K562 (cell line): Measurements from ENCODE around the gene ODF4. TPM values are rescaled to one million over a fixed set of nuclear protein-coding genes. Genes with fewer than 3 reads are reported as not detected.
A peak's percentile ranks its signal among the peaks of the same experiment; 100 is the strongest.

ENCODE experiments used
- ATAC-seq: fragments of 200-7000 bp; cut with Tn5 transposase; 3 replicates; pipeline ENCODE4 v1.9.1; 2020; ENCODE audit warnings: moderate library complexity
- BruUV-seq: library from RNA; stranded (reverse); fragments of 400-500 nt; replicated peaks from 2 replicates; lab custom pipeline; 2021; lab: Mats Ljungman, UMichigan
- CTCF ChIA-PET: fragments of 300-600 bp; formaldehyde crosslinking; extraction: SDS; loops from one replicate; lab custom pipeline; 2021; ENCODE audit warnings: low intra/inter-chr PET ratio; lab: Yijun Ruan, JAX
- POLR2A ChIA-PET: fragments of 300-600, 350-650 bp; sonication (Branson Sonifier 250); formaldehyde crosslinking; extraction: SDS; loops from one replicate; lab custom pipeline; 2021; ENCODE audit warnings: antibody characterized with exemption, inconsistent platforms; lab: Yijun Ruan, JAX
- DNase-seq, 4 experiments: peaks; one replicate each; pipeline versions ENCODE4 v3.0.0 to v3.0.0-alpha.2; 2011 to 2018; ENCODE audit warnings: low spot score in 3 of 4, mixed read lengths in 3 of 4; ENCODE audit errors: extremely low read depth in 1 of 4
- FAIRE-seq: peaks from 2 replicates; lab custom pipeline; 2011; peaks lifted over from hg19 to GRCh38; lab: Jason Lieb, UNC
- H2AFZ ChIP-seq: 2 replicates; pipeline ENCODE4 v1.6.0; 2011; ENCODE audit warnings: low read depth, low read length, control low read depth, inconsistent platforms
- H3K27ac ChIP-seq: fragments of 200-600 bp; 3 replicates; pipeline ENCODE4 v1.8.0; 2011; ENCODE audit warnings: low read depth, mild to moderate bottlenecking, control low read depth, inconsistent platforms, low read length, moderate library complexity, mixed read lengths; ENCODE audit errors: extremely low read depth
- H3K27me3 ChIP-seq, 2 experiments: fragments of 300-600 bp in 1 of 2; 2 replicates in 1 of 2; 3 replicates in 1 of 2; pipeline versions ENCODE4 v1.6.0 to v1.8.0; 2011; ENCODE audit warnings: inconsistent platforms in 2 of 2, low read length in 2 of 2, mild to moderate bottlenecking in 1 of 2, mixed read lengths in 1 of 2, moderate library complexity in 1 of 2; ENCODE audit not compliant: control insufficient read depth in 2 of 2, insufficient read depth in 2 of 2
- H3K36me3 ChIP-seq: fragments of 300-600 bp; 3 replicates; pipeline ENCODE4 v1.8.0; 2011; ENCODE audit warnings: mild to moderate bottlenecking, low read length, inconsistent platforms; ENCODE audit not compliant: control insufficient read depth, insufficient read depth
- H3K4me1 ChIP-seq, 2 experiments: fragments of 200-600 bp in 1 of 2; replicated peaks in 1 of 2; 2 replicates in 1 of 2; 3 replicates in 1 of 2; pipeline versions ENCODE4 v1.5.1 to v1.8.0; 2011; ENCODE audit warnings: inconsistent platforms in 2 of 2, low read length in 2 of 2, mild to moderate bottlenecking in 1 of 2, mixed read lengths in 1 of 2, moderate library complexity in 1 of 2; ENCODE audit not compliant: control insufficient read depth in 2 of 2, insufficient read depth in 2 of 2
- H3K4me2 ChIP-seq: 2 replicates; pipeline ENCODE4 v1.6.1; 2011; ENCODE audit warnings: low read length, control low read depth, inconsistent platforms, mixed read lengths; ENCODE audit not compliant: insufficient read depth
- H3K4me3 ChIP-seq: fragments of 200-600 bp; sonication (generic), shearing (Covaris generic); 2 replicates; pipeline ENCODE4 v1.5.1; 2016; ENCODE audit warnings: control low read depth, inconsistent platforms
- H3K79me2 ChIP-seq: fragments of 200-600 bp; 3 replicates; pipeline ENCODE4 v1.8.0; 2011; ENCODE audit warnings: low read length, inconsistent platforms; ENCODE audit not compliant: control insufficient read depth, insufficient read depth
- H3K9ac ChIP-seq, 2 experiments: 2 replicates each; pipeline versions ENCODE4 v1.6.0 to v1.6.1; 2011; ENCODE audit warnings: low read depth in 2 of 2, low read length in 2 of 2, control low read depth in 1 of 2, inconsistent platforms in 1 of 2, mild to moderate bottlenecking in 1 of 2, mixed read lengths in 1 of 2; ENCODE audit not compliant: insufficient read depth in 1 of 2
- H3K9me1 ChIP-seq: one replicate; pipeline ENCODE4 v1.6.0; 2011; ENCODE audit warnings: inconsistent platforms, mild to moderate bottlenecking, low read length, moderate library complexity; ENCODE audit not compliant: control insufficient read depth, insufficient read depth
- H3K9me3 ChIP-seq: replicated peaks from 2 replicates; pipeline ENCODE4 v1.5.1; 2011; ENCODE audit warnings: low read depth, low read length, inconsistent platforms; ENCODE audit not compliant: control insufficient read depth, insufficient read depth
- H4K20me1 ChIP-seq: replicated peaks from 2 replicates; pipeline ENCODE4 v1.6.1; 2011; ENCODE audit warnings: low read length, inconsistent platforms, mixed read lengths; ENCODE audit not compliant: control insufficient read depth, insufficient read depth
- FOXA3 ChIP-seq, 2 experiments: fragments of 450-650 bp in 1 of 2; sonication (generic) in 1 of 2; formaldehyde crosslinking; IDR thresholded peaks in 1 of 2; conservative IDR thresholded peaks in 1 of 2; 2 replicates each; pipeline versions ENCODE4 v1.4.0 to v1.8.0; 2020 to 2022; ENCODE audit warnings: mild to moderate bottlenecking in 2 of 2, missing genetic modification reagents in 1 of 2
- IRF1 ChIP-seq: sonication (generic); formaldehyde crosslinking; IDR thresholded peaks from 2 replicates; pipeline ENCODE4 v1.8.0; 2022; ENCODE audit warnings: missing genetic modification reagents, mild to moderate bottlenecking, borderline replicate concordance
- MEIS2 ChIP-seq: fragments of 450-650 bp; IDR thresholded peaks from 2 replicates; pipeline ENCODE4 v1.6.1; 2014; ENCODE audit warnings: mild to moderate bottlenecking; ENCODE audit not compliant: partially characterized antibody
- PBX2 ChIP-seq, 2 experiments: IDR thresholded peaks in 1 of 2; conservative IDR thresholded peaks in 1 of 2; 2 replicates each; pipeline ENCODE4 v1.6.1; 2016; ENCODE audit warnings: low read depth in 2 of 2, mild to moderate bottlenecking in 1 of 2, missing compliant biosample characterization in 1 of 2, missing genetic modification characterization in 1 of 2, moderate library complexity in 1 of 2
- PCBP1 ChIP-seq: fragments of 200-400 bp; formaldehyde crosslinking; IDR thresholded peaks from 2 replicates; pipeline ENCODE4 v1.6.1; 2018; ENCODE audit warnings: mild to moderate bottlenecking, low read depth, low read length; ENCODE audit not compliant: poor library complexity, severe bottlenecking
- TCFL5 ChIP-seq: fragments of 250-450 bp; sonication (Bioruptor Pico); conservative IDR thresholded peaks from 2 replicates; pipeline ENCODE4 v1.6.1; 2021; ENCODE audit warnings: mild to moderate bottlenecking, moderate library complexity, matching md5 sums
- ZNF282 ChIP-seq: sonication (generic); formaldehyde crosslinking; IDR thresholded peaks from 2 replicates; pipeline ENCODE4 v1.8.1; 2023; ENCODE audit warnings: missing genetic modification reagents
- WGBS: fragments of 100-300 bp; shearing (Covaris generic); methylation state at CpG from one replicate; pipeline ENCODE4 v1.1.6; 2016; ENCODE audit warnings: low coverage, mixed read lengths; ENCODE audit not compliant: insufficient coverage; ENCODE audit errors: missing lambda C conversion rate; 5-methylcytosine and 5-hydroxymethylcytosine counted together
- in situ Hi-C: fragments of 300-500 bp; cut with MboI; formaldehyde crosslinking; loops from 4 replicates; pipeline ENCODE4 v1.15.0; 2018; ENCODE audit warnings: inconsistent platforms, mixed read lengths
- intact Hi-C: fragments of 100-400 bp; cut with micrococcal nuclease; formaldehyde crosslinking; loops from 2 replicates; pipeline ENCODE4 v1.14.2; 2022
- polyA plus RNA-seq, 8 experiments: library from polyadenylated mRNA; depleted of rRNA in 4 of 8; stranded (reverse) in 5 of 8; unstranded in 3 of 8; fragments of >200 nt; fragmentation: Nextera tagmentation in 2 of 8; fragmentation: Illumina TruSeq in 1 of 8; extraction: Ambion mirVana in 2 of 8; extraction: Trizol in 1 of 8; gene quantifications; 2 replicates each; pipeline versions ENCODE4 v1.2.1 to v1.2.3, GENCODE V29; 2011 to 2014; ENCODE audit warnings: inconsistent platforms in 1 of 8, missing spikeins in 1 of 8
- total RNA-seq, 7 experiments: library from RNA; depleted of rRNA in 6 of 7; stranded (reverse); fragments of >200 nt in 6 of 7; fragmentation: Illumina TruSeq in 2 of 7; extraction: Trizol in 2 of 7; gene quantifications; 2 replicates each; pipeline versions ENCODE4 v1.2.1 to v1.2.3, GENCODE V29; 2011 to 2021; ENCODE audit warnings: low replicate concordance in 1 of 7

ODF4 gene
- total and polyA plus RNA-seq, 9 of the 15 experiments (the other 6 are each of a cell fraction or from before 2014, with no cell fraction given), result not detected

DNA sequence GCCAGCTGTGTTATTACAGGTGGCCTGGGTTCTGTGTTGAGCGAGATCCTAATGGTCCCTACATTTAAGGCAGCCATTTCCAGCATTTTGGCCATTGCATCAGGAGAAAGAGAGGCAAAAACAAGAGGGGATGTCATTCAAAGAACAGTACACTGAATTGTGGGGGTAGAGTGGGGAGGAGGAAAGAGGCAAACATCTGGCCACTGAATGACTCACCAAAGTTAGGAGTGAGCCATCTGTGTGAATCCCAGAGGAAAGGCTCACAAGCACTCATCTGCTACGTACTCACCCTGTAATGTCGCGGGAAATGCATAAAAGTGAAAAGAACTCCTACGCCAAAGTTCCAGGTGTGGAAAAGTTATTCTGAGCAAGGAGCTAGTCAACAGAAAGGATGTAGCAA is 20.1 kb downstream of the ODF4 start (continued):
- TF ChIP-seq TCFL5 (no peak), MEIS2 (no peak), ZNF282 (CRISPR knock-in tag) (no peak), PCBP1 (no peak)

DNA sequence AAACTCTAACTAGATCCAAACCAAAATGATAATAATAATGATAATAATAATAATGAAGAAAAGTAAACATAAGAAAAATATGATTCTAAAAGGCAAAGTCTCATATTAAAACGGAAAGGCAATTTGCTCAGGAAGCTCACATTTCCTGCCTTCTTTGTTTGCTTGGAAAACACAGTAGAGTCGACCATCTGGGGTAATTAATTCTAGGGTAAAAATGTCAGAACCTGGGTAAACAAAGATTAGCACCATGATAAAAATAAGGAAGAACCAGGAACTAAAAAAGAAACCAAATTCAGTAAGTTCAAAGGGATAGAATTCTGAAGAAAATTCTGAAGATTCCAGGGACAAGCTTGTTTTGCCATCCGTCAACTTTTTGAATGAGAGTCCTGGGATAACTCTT is 20.6 kb downstream of the ODF4 start:
- FAIRE-seq, result no peak
- in situ Hi-C loops, result no loop called here
- no TSS peak for BruUV-seq

More for the DNA sequence above, 20.6 kb downstream of the ODF4 start:
- TF ChIP-seq FOXA3 (CRISPR knock-in tag; conservative IDR thresholded peaks at IDR 0.05 in 1 of 2, IDR thresholded peaks at IDR 0.05 in 1 of 2) (peak in 1 of 2 experiments; percentile 86; a peak in 2 of 4 replicates), PBX2 (CRISPR knock-in tag; IDR thresholded peaks at IDR 0.05; ENCODE audit: low read depth) (no peak), PBX2 (tag; conservative IDR thresholded peaks at IDR 0.05; ENCODE audit: low read depth) (peak; percentile 38), IRF1 (CRISPR knock-in tag) (no peak), MEIS2 (peak; percentile 63)
- CTCF ChIA-PET, result no interaction called here
- Histone ChIP-seq H3K9ac (peak overlapping the region in 1 of 2 experiments; percentile 34; a peak in 1 of 4 replicates), H3K4me3 (no peak overlapping the region), H3K4me2 (0 out of 2 replicates have a peak overlapping the region, but pooled peaks have one; percentile 51), H3K4me1 (peaks cover 0 to 30% of the 10 kb centered on the region in 2 experiments; a peak in 4 of 5 replicates), H4K20me1 (no peaks in the 10 kb centered on the region), H3K36me3 (no peaks in the 10 kb centered on the region), H3K9me3 (no peaks in the 10 kb centered on the region), H3K9me1 (no peaks in the 10 kb centered on the region), H3K79me2 (no peaks in the 10 kb centered on the region), H3K27ac (no peak overlapping the region), H2AFZ (peak overlapping the region; percentile 80), H3K27me3 (no peaks in the 10 kb centered on the region)
- POLR2A ChIA-PET, result interaction anchor here (0.7 to 4.5 kb wide), 3 partner anchors 16 to 1316 kb away, joined by 3 to 25 read pairs (median 3); partner anchors contain the start of gene KRABD2
- DNase-seq (no peak), ATAC-seq (no peak)
- 30% methylated on average over 3 of the region's 3 CpGs for WGBS
- intact Hi-C loops, result no loop called here
